DND-41 (cell line): ENCODE results near the gene DNAAF5.

ENCODE experiments used
- ATAC-seq: fragments of 200-7000 bp; cut with Tn5 transposase; 3 replicates; pipeline ENCODE4 v1.9.1; 2021; ENCODE audit warnings: low read depth; ENCODE audit not compliant: insufficient read depth
- DNase-seq: peaks from one replicate; pipeline ENCODE4 v3.0.0-alpha.2; 2020
- H2AFZ ChIP-seq: 2 replicates; pipeline ENCODE4 v1.6.0; 2012; ENCODE audit warnings: low read depth, low read length
- H3K27ac ChIP-seq: 2 replicates; pipeline ENCODE4 v1.5.1; 2012; ENCODE audit warnings: low read length, inconsistent platforms
- H3K27me3 ChIP-seq: fragments of 200-600 bp; sonication (generic); 2 replicates; pipeline ENCODE4 v1.6.0; 2012; ENCODE audit warnings: low read length, mild to moderate bottlenecking, inconsistent platforms; ENCODE audit not compliant: insufficient read depth, poor library complexity
- H3K36me3 ChIP-seq: 2 replicates; pipeline ENCODE4 v1.5.1; 2012; ENCODE audit warnings: low read length, inconsistent platforms; ENCODE audit not compliant: insufficient read depth
- H3K4me1 ChIP-seq: 2 replicates; pipeline ENCODE4 v1.5.1; 2012; ENCODE audit warnings: mild to moderate bottlenecking, low read length; ENCODE audit not compliant: insufficient read depth
- H3K4me2 ChIP-seq: 2 replicates; pipeline ENCODE4 v1.6.0; 2012; ENCODE audit warnings: mild to moderate bottlenecking, moderate library complexity, low read length, inconsistent platforms; ENCODE audit not compliant: insufficient read depth
- H3K4me3 ChIP-seq, 2 experiments: fragments of 200-600 bp in 1 of 2; shearing (Covaris generic) in 1 of 2; 2 replicates each; pipeline ENCODE4 v1.5.1; 2012 to 2016; ENCODE audit warnings: inconsistent platforms in 2 of 2, low read length in 2 of 2, mild to moderate bottlenecking in 2 of 2, low read depth in 1 of 2, moderate library complexity in 1 of 2
- H3K79me2 ChIP-seq: 2 replicates; pipeline ENCODE4 v1.6.0; 2012; ENCODE audit warnings: low read length, inconsistent platforms; ENCODE audit not compliant: insufficient read depth
- H3K9ac ChIP-seq: 2 replicates; pipeline ENCODE4 v1.6.0; 2012; ENCODE audit warnings: low read depth, mild to moderate bottlenecking, inconsistent platforms, low read length, moderate library complexity
- H3K9me3 ChIP-seq: 2 replicates; pipeline ENCODE4 v1.5.1; 2012; ENCODE audit warnings: low read length, moderate library complexity, mild to moderate bottlenecking, inconsistent platforms; ENCODE audit not compliant: insufficient read depth, severe bottlenecking
- H4K20me1 ChIP-seq: 2 replicates; pipeline ENCODE4 v1.6.0; 2012; ENCODE audit warnings: low read length; ENCODE audit not compliant: insufficient read depth
- CTCF ChIP-seq: IDR thresholded peaks from 2 replicates; pipeline ENCODE4 v1.5.1; 2012; ENCODE audit warnings: borderline replicate concordance, low read length, moderate library complexity, mild to moderate bottlenecking; ENCODE audit not compliant: poor library complexity, severe bottlenecking; ENCODE audit errors: extremely low read depth
- EZH2 ChIP-seq: IDR thresholded peaks from 3 replicates; pipeline ENCODE4 v1.6.1; 2012; ENCODE audit warnings: borderline replicate concordance, low read depth, mild to moderate bottlenecking, moderate library complexity, low read length, inconsistent platforms; ENCODE audit not compliant: severe bottlenecking

DNAAF5 gene

GRCh38 chr7:833601-834258, 107.2 kb downstream of the DNAAF5 start:
- Histone ChIP-seq H2AFZ (no peak overlapping the region), H3K4me2 (no peak overlapping the region), H3K9me3 (no peaks in the 10 kb centered on the region), H3K27ac (no peak overlapping the region), H4K20me1 (peaks cover 77% of the 10 kb centered on the region), H3K27me3 (no peaks in the 10 kb centered on the region), H3K79me2 (peaks cover 90% of the 10 kb centered on the region), H3K4me1 (no peaks in the 10 kb centered on the region), H3K36me3 (peaks cover 45% of the 10 kb centered on the region), H3K4me3 (no peak overlapping the region), H3K9ac (no peak overlapping the region)
- ATAC-seq (no peak), DNase-seq (no peak)
- TF ChIP-seq EZH2 (no peak), CTCF (no peak)

GRCh38 chr7:834277-834676, 107.8 kb downstream of the DNAAF5 start:
- no peak for DNase-seq
- Histone ChIP-seq H3K9me3 (no peaks in the 10 kb centered on the region), H3K27ac (no peak overlapping the region), H3K79me2 (peaks cover 85% of the 10 kb centered on the region), H3K4me1 (no peaks in the 10 kb centered on the region), H4K20me1 (peaks cover 76% of the 10 kb centered on the region), H3K36me3 (peaks cover 51% of the 10 kb centered on the region), H2AFZ (no peak overlapping the region), H3K4me2 (no peak overlapping the region), H3K4me3 (no peak overlapping the region), H3K9ac (no peak overlapping the region), H3K27me3 (no peaks in the 10 kb centered on the region)
- TF ChIP-seq EZH2 (no peak), CTCF (no peak)
- ATAC-seq: no peak

- no peak overlapping the region for H3K9ac ChIP-seq
- peaks cover 79% of the 10 kb centered on the region for H3K79me2 ChIP-seq
- H3K9me3 ChIP-seq: no peaks in the 10 kb centered on the region
- H3K4me3 ChIP-seq: no peak overlapping the region
- H2AFZ ChIP-seq: no peak overlapping the region
- no peak for DNase-seq
- H3K27me3 ChIP-seq: no peaks in the 10 kb centered on the region
- ATAC-seq: no peak
- TF ChIP-seq CTCF: no peak
- no peak for TF ChIP-seq EZH2
- H3K36me3 ChIP-seq: peaks cover 55% of the 10 kb centered on the region
- no peak overlapping the region for H3K27ac ChIP-seq
- H4K20me1 ChIP-seq: peaks cover 74% of the 10 kb centered on the region
- H3K4me1 ChIP-seq: no peaks in the 10 kb centered on the region
- no peak overlapping the region for H3K4me2 ChIP-seq
These were observed 108.5 kb downstream of the DNAAF5 start for GRCh38 chr7:835021-835420.
